H1 (cell line): Measurements from ENCODE around the gene ZNF470. TPM values are rescaled to one million over a fixed set of nuclear protein-coding genes. Genes with fewer than 3 reads are reported as not detected.

Experiments
- ASH2L ChIP-seq: fragments of 200-600, 300-600 bp; sonication (generic); IDR thresholded peaks from one replicate; pipeline ENCODE4 v1.7.1; 2017; ENCODE audit warnings: low read length
- ATF3 ChIP-seq: IDR thresholded peaks from 2 replicates; pipeline ENCODE4 v1.6.1; 2011; ENCODE audit warnings: low read depth, mild to moderate bottlenecking, low read length; ENCODE audit not compliant: insufficient read depth
- EGR1 ChIP-seq: IDR thresholded peaks from 2 replicates; pipeline ENCODE4 v1.6.1; 2011; ENCODE audit warnings: low read depth, low read length, borderline replicate concordance
- GABPA ChIP-seq: IDR thresholded peaks from 2 replicates; pipeline ENCODE4 v1.6.1; 2011; ENCODE audit warnings: mild to moderate bottlenecking, low read length, moderate library complexity, borderline replicate concordance; ENCODE audit not compliant: insufficient read depth
- JUN ChIP-seq: IDR thresholded peaks from 2 replicates; pipeline ENCODE4 v1.6.1; 2011; ENCODE audit warnings: low read depth, mild to moderate bottlenecking, improper control_type of control experiment, low read length
- POLR2A ChIP-seq, 2 experiments: IDR thresholded peaks; 1 replicate in 1 of 2; 2 replicates in 1 of 2; pipeline ENCODE4 v1.6.1; 2011; ENCODE audit warnings: low read depth in 2 of 2, low read length in 2 of 2, mild to moderate bottlenecking in 2 of 2; ENCODE audit errors: control extremely low read depth in 1 of 2
- RNF2 ChIP-seq: fragments of 200-900, 300-1000 bp; sonication (generic); IDR thresholded peaks from 2 replicates; pipeline ENCODE4 v1.7.1; 2016; ENCODE audit warnings: borderline replicate concordance, low read depth, mild to moderate bottlenecking, antibody characterized with exemption, low read length; ENCODE audit not compliant: poor library complexity, severe bottlenecking; ENCODE audit errors: missing control alignments
- SAP30 ChIP-seq: fragments of 300-600 bp; sonication (generic); IDR thresholded peaks from 2 replicates; pipeline ENCODE4 v1.7.1; 2012; ENCODE audit warnings: low read length, moderate library complexity, mild to moderate bottlenecking, inconsistent platforms; ENCODE audit not compliant: insufficient read depth, insufficient replicate concordance
- SP2 ChIP-seq: IDR thresholded peaks from 2 replicates; pipeline ENCODE4 v1.6.1; 2012; ENCODE audit warnings: mild to moderate bottlenecking, low read length, inconsistent platforms
- polyA plus RNA-seq, 7 experiments: library from polyadenylated mRNA; depleted of rRNA in 3 of 7; stranded (reverse) in 5 of 7; unstranded in 2 of 7; fragments of >200 nt in 5 of 7; fragments of 200-250 nt in 2 of 7; gene quantifications; 1 replicate in 5 of 7; 2 replicates in 1 of 7; 4 replicates in 1 of 7; pipeline versions ENCODE4 v1.2.1 to v1.2.3, GENCODE V29; 2011 to 2013; ENCODE audit warnings: missing spikeins in 2 of 7, mixed read lengths in 2 of 7
- total RNA-seq: library from RNA; stranded (reverse); fragmentation: NEBNext Ultra II Directional; extraction: Animal tissue kit (Norgen Biotek cat#: 25700); gene quantifications from 2 replicates; pipeline ENCODE4 v1.2.1, GENCODE V29; 2021

The ZNF470 gene
- total and polyA plus RNA-seq, 2 of the 8 experiments (the other 6 are each of a cell fraction or from before 2014, with no cell fraction given) = 2.0 to 8.8 TPM

- TF ChIP-seq ASH2L (no peak), POLR2A (IDR thresholded peaks at IDR 0.05; ENCODE audit: control extremely low read depth in 1 of 2, low read depth in 2 of 2, low read length in 2 of 2) (no peak), ATF3 (no peak), SP2 (no peak), EGR1 (no peak), SAP30 (no peak), RNF2 (no peak), JUN (no peak), GABPA (no peak)
- TF ChIP-seq, all 59 proteins: peak for 0
These were observed 50.3 kb downstream of the ZNF470 start (continued) for GRCh38 chr19:56617531-56617930.
